NB4 (cell line): Measurements from ENCODE around the gene ACACB.

Source experiments
- DNase-seq: peaks from one replicate; pipeline ENCODE4 v3.0.0; 2010; ENCODE audit warnings: low read depth
- H3K4me3 ChIP-seq: one replicate; pipeline ENCODE4 v1.5.1; 2011; ENCODE audit warnings: mild to moderate bottlenecking, low read depth, low read length, moderate library complexity
- CTCF ChIP-seq: IDR thresholded peaks from one replicate; pipeline ENCODE4 v1.5.1; 2012; ENCODE audit warnings: low read depth, low read length
- MAX ChIP-seq: IDR thresholded peaks from 2 replicates; pipeline ENCODE4 v1.6.1; 2011; ENCODE audit warnings: low read depth, low read length
- MYC ChIP-seq: IDR thresholded peaks from 2 replicates; pipeline ENCODE4 v1.6.1; 2011; ENCODE audit warnings: low read depth, low read length
- POLR2A ChIP-seq: IDR thresholded peaks from 2 replicates; pipeline ENCODE4 v1.6.1; 2011; ENCODE audit warnings: mild to moderate bottlenecking; ENCODE audit not compliant: insufficient read length; ENCODE audit errors: extremely low read depth

Gene ACACB

GRCh38 chr12:109085590-109085989 lies 30.8 kb upstream of the ACACB start:
- TF ChIP-seq POLR2A (no peak), MYC (no peak), CTCF (no peak), MAX (no peak)
- no peak overlapping the region for H3K4me3 ChIP-seq
- DNase-seq: no peak

- DNase-seq: no peak
- TF ChIP-seq MYC (no peak), MAX (no peak), CTCF (no peak), POLR2A (no peak)
- H3K4me3 ChIP-seq: no peak overlapping the region
Measured at GRCh38 chr12:109087250-109087649, 29.1 kb upstream of the ACACB start.

GRCh38 chr12:109088818-109089217 lies 27.6 kb upstream of the ACACB start:
- H3K4me3 ChIP-seq: no peak overlapping the region
- TF ChIP-seq CTCF (no peak), MAX (no peak), POLR2A (no peak), MYC (no peak)
- DNase-seq: no peak

- DNase-seq: no peak
- H3K4me3 ChIP-seq: no peak overlapping the region
- TF ChIP-seq CTCF (no peak), POLR2A (no peak), MAX (no peak), MYC (no peak)
Measured at GRCh38 chr12:109089683-109090082, 26.7 kb upstream of the ACACB start.

GRCh38 chr12:109092497-109093021 lies 23.8 kb upstream of the ACACB start:
- H3K4me3 ChIP-seq: peak overlapping the region; percentile 78
- TF ChIP-seq POLR2A: no peak
- no peak for TF ChIP-seq MAX
- no peak for TF ChIP-seq CTCF
- no peak for TF ChIP-seq MYC
- DNase-seq: peak; percentile 66
